ENCODE data around the gene VPS37D. TPM values are rescaled to one million over a fixed set of nuclear protein-coding genes. Genes with fewer than 3 reads are reported as not detected.
"Not testable (repeated sequence)": the region's sequence is repeated elsewhere in the genome, so short reads cannot be mapped to it uniquely, and the experiment has no call there.

Gene VPS37D
- total RNA-seq, 2 donors from 2014 or later = 1.2 to 2.0 TPM

GRCh38 chr7:73644688-73645286 lies 22.8 kb upstream of the VPS37D start:
- intact Hi-C loops (cut with DNase I) = no loop called here
- no peak for DNase-seq (ENCODE audit: low spot score)

GRCh38 chr7:73645643-73646174 lies 21.9 kb upstream of the VPS37D start:
- intact Hi-C loops (cut with DNase I) = no loop called here
- DNase-seq (ENCODE audit: low spot score) = no peak

- intact Hi-C loops (cut with DNase I) = no loop called here
- no peak for DNase-seq (ENCODE audit: low spot score)
Observed at GRCh38 chr7:73646785-73647724, 20.6 kb upstream of the VPS37D start.

DNA sequence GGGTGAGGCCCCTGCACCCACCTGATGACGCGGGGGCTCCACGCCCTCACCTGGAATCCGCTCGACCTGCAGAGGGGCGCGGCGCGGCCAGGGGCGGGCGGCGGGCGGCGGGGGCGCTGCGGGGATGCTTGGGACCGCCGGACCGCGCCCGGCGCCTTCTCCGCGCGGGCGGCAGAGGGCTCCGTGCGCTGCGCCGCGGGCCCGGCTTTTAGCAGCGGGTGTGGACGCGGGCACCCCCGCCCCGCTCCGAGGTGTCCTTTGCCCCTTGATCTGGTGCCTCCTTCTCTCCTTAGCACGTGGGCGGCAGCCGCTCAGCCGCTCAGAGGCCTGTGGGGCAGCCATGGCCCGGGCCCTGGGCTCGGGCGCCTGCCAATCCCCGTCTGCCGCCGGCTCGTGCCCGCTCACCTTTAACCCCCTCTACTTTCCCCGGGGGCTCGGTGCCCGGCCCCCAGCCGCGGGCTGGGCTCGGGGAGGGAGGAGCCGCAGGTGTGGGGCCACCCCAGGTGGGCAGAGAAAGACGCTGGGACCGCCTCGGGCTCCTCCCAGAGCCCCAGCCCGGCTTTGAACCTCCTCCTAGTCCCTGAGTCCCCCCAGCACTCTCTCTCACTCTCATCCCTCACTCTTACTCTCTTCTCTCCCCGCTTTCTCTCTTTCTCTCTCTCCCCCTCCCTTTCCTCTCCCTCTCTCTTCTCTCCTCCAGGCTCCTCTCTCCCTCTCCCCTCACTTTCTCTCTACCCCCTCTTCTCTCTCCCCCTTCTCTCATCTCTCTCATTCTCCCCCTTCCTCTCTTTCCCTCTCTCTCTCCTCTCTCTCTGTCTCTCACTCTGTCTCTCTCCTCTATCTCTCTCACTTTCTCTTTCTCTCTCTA lies 19.7 kb upstream of the VPS37D start:
- intact Hi-C loops (cut with DNase I) = no loop called here
- no peak for DNase-seq (ENCODE audit: low spot score)

DNA sequence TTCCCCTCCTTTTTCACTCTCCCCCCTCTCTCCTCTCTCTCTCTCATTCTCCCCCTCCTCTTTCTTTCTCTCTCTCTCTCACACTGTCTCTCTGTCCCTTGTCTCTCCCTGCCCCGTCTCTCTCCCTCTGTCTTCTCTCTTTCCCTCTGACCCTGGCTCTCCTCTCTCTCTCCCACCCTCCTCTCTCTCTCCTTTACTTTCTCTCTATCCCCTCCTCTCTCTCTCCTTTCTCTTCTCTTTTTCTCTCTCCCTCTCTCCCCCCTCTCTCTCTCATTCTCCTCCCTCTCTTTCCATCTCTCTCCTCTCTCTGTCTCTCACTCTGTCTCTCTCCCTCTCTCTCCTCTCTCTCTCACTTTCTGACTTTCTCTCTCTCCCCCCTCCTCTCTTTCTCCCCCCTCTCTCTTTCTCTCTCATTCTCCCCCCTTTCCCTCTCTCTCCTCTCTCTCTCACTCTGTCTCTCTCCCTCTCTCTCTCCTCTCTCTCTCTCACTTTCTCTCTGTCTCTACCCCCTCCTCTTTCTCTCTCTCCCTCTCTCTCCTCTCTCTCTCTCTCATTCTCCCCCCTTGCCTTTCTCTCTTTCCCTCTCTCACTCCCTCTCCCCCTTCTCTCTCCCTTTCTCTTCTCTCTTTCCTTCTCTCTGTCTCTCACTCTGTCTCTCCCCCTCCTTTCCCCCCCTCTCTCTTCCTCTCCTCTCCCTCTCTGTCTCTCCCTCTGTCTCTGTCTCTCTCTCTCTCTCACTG lies 18.9 kb upstream of the VPS37D start:
- no peak for DNase-seq (ENCODE audit: low spot score)
- intact Hi-C loops (cut with DNase I) = no loop called here

DNA sequence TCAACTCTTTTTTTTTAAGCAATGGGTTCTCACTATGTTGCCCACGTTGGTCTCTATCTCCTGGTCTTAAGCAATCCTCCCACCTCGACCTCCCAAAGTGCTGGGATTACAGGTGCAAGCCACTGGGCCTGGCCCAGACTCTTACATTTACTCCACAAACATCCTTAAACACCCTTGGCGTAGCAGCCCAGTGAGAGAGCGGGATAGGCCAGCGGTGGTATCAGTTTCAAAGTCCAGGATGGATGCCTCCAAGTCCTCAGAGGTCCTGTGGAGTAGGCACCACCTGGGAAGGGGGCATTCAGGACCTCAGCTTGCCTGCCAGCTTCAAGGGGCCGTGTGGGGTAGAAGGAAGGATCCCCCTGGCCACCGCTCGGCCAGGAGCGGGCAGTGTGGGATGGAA lies 18.1 kb upstream of the VPS37D start:
- intact Hi-C loops (cut with DNase I) = no loop called here
- no peak for DNase-seq (ENCODE audit: low spot score)

DNA sequence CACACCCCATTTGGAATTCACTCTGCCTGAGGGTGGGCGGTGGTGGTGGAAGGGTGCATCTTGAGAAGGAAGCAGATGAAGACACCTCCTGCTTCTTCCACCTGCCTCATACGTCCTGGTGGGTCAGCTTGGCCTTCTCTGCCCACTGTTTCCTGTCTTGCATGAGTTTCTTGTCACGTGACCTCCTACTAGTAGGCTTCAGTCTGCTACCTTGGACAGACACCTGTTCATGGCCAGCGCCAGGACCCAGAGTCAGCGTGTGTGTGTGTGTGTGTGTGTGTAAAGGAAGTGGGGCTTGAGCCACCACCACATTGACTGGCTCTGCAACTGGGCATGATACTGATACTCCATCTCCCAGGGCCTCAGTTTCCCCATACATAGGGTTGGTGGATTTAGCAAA lies 17.1 kb upstream of the VPS37D start:
- intact Hi-C loops (cut with DNase I) = no loop called here
- no peak for DNase-seq (ENCODE audit: low spot score)

- no peak for DNase-seq (ENCODE audit: low spot score)
Observed at GRCh38 chr7:73652541-73652949, 15.1 kb upstream of the VPS37D start.

DNA sequence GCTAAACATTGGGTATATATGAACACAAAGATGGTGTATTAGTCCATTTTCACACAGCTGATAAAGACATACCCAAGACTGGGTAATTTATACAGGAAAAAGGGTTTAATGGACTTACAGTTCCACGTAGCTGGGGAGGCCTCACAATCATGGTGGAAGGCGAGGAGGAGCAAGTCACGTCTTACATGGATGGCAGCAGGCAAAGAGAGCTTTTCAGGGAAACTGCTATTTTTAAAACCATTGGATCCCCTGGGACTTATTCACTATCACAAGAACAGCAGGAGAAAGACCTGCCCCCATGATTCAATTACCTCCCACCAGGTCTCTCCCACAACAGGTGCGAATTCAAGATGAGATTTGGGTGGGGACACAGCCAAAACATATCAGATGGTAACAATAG lies 12.3 kb upstream of the VPS37D start:
- DNase-seq (ENCODE audit: low spot score); intact Hi-C loops (cut with DNase I): not testable (repeated sequence)

More at GRCh38 chr7:73652541-73652949, 15.1 kb upstream of the VPS37D start:
- intact Hi-C loops (cut with DNase I) = no loop called here

DNA sequence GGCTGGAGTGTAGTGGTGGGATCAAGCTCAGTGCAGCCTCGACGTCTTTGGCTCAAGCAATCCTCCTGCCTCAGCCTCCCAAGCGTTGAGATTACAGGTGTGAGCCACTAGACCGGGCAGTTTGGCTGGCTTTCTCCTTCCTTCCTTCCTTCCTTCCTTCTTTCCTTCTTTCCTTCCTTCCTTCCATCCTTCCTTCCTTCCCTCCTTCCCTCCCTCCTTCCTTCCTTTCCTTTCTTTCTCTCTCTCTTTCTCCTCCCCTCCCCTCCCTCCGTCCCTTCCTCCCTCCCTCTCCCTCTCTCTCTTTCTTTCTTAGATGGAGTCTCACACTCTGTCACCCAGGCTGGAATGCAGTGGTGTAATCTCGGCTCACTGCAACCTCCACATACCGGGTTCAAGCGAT lies 7.6 kb upstream of the VPS37D start:
- DNase-seq (ENCODE audit: low spot score) = no peak
- intact Hi-C loops (cut with DNase I) = no loop called here

DNA sequence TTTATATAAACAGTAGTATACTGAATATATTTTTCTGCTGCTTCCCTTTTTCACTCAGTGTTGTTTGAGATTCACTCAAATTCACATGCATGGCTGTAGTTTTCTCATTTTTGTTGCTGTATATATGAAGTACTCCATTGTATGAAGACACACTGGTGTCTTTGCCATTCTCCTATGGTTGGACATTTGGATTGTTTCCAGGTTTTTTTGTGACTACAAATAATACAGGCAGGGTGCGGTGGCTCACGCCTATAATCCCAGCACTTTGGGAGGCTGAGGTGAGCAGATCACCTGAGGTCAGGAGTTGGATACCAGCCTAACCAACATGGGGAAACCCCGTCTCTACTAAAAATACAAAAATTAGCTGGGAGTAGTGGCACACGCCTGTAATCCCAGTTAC lies 7.0 kb upstream of the VPS37D start:
- DNase-seq (ENCODE audit: low spot score); intact Hi-C loops (cut with DNase I): not testable (repeated sequence)

DNA sequence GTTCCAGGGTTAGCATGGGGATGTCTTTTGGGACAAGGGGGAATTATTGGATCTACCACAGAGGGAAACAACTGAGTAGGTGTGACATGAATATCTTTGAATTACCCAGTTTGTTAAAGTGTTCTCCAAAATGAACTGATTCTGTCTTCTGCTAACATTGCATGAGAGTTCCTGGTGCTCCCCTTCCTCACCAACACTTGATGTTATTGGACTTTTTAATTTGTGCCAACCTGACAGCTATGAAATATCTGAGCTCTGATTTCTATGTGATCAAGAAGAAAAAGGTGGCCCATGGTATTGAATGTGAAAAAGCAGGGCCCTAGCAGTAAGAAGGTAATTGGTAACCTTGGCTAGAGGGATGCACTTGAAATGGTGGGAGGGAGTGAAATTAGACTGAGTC lies 4.6 kb upstream of the VPS37D start:
- no peak for DNase-seq (ENCODE audit: low spot score)
- intact Hi-C loops (cut with DNase I) = no loop called here

DNA sequence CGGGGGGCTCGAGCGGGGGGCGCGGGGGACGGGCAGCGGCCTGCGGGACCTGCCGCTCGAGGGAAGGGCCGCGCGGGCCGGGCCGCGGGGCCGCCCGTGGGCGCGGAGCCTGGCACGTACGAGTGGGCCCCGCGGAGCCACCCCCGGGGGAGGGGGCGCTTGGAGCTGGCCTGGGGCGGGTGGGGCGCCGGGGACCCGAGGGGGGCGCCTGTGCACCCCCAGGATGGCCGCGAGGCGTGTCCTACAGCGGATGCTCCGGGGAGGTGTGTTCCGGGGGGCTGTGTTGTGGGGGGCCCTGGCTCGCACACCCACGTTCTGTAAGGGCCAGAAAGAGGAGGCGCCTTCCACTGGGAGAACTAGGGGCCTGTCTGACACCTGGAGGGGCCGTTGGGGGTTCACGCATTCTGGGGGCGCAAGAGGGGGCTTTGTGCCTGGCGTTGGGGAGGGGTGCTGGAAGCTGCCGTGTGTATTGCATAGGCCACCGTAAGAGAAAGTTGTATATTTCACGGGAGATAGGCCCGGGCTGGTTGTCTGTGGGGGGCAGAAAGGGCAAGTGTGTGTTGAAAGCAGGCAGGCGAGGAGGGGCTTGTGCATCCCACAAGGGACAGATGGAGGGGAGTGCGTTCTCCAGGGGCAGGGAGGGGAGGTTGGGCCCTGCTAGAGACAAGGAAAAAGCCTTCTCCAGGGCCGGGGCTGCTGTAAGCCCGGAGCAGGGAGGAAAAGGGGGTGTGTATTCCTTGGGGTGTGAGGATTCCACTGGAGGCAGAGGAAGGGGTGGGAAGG lies 663 bp downstream of the VPS37D start:
- no peak for DNase-seq (ENCODE audit: low spot score)
- intact Hi-C loops (cut with DNase I) = loop anchor here in 1 of 2 donors (5.0 kb wide), 1 partner anchor 61 kb away; no protein-coding TSS in a partner anchor

- DNase-seq (ENCODE audit: low spot score) = no peak
- intact Hi-C loops (cut with DNase I) = loop anchor here in 1 of 2 donors (5.0 kb wide), 1 partner anchor 62 kb away; no protein-coding TSS in a partner anchor
Observed at GRCh38 chr7:73668886-73669230, 1.2 kb downstream of the VPS37D start.

GRCh38 chr7:73669288-73669701 lies 1.7 kb downstream of the VPS37D start:
- DNase-seq (ENCODE audit: low spot score) = no peak
- intact Hi-C loops (cut with DNase I) = loop anchor here in 1 of 2 donors (5.0 kb wide), 1 partner anchor 62 kb away; no protein-coding TSS in a partner anchor

GRCh38 chr7:73669858-73670385 lies 2.3 kb downstream of the VPS37D start:
- intact Hi-C loops (cut with DNase I) = loop anchor here in 1 of 2 donors (5.0 kb wide), 1 partner anchor 63 kb away; no protein-coding TSS in a partner anchor
- no peak for DNase-seq (ENCODE audit: low spot score)

- intact Hi-C loops (cut with DNase I) = no loop called here
Observed at GRCh38 chr7:73671322-73671661, 3.7 kb downstream of the VPS37D start.

More at GRCh38 chr7:73671322-73671661, 3.7 kb downstream of the VPS37D start:
- DNase-seq (ENCODE audit: low spot score) = no peak
